ENCODE results near the gene NUDT4. TPM values are rescaled to one million over a fixed set of nuclear protein-coding genes. Genes with fewer than 3 reads are reported as not detected.
"Not testable (repeated sequence)": the region's sequence is repeated elsewhere in the genome, so short reads cannot be mapped to it uniquely, and the experiment has no call there.

The NUDT4 gene
- total and polyA plus RNA-seq, 3 donors from 2014 or later: 40.5 to 78.0 (median 42.6) TPM

GRCh38 chr12:93370947-93371346 is 6.8 kb upstream of the NUDT4 start:
- intact Hi-C loops (cut with DNase I; ENCODE audit: low total_unique reads): no loop called here
- TF ChIP-seq POLR2A (IDR thresholded peaks at IDR 0.05) (no peak), CTCF (IDR thresholded peaks at IDR 0.05) (no peak)
- 91 to 95% methylated on average over 6 of the region's 6 CpGs for WGBS, 2 donors
- Histone ChIP-seq H3K27ac (no peak overlapping the region), H3K27me3 (no peaks in the 10 kb centered on the region), H3K9me3 (no peaks in the 10 kb centered on the region), H3K4me1 (peaks cover 12% of the 10 kb centered on the region), H3K36me3 (ENCODE audit: low read depth, missing control alignments) (no peaks in the 10 kb centered on the region), H3K4me3 (no peak overlapping the region)
- no peak for DNase-seq

GRCh38 chr12:93373961-93374656 is 3.6 kb upstream of the NUDT4 start:
- peak; percentile 69 for DNase-seq
- Histone ChIP-seq H3K9me3 (no peaks in the 10 kb centered on the region), H3K27me3 (no peaks in the 10 kb centered on the region), H3K36me3 (ENCODE audit: low read depth, missing control alignments) (no peaks in the 10 kb centered on the region), H3K27ac (no peak overlapping the region), H3K4me3 (no peak overlapping the region), H3K4me1 (peaks cover 12% of the 10 kb centered on the region)
- TF ChIP-seq POLR2A (IDR thresholded peaks at IDR 0.05) (no peak), CTCF (IDR thresholded peaks at IDR 0.05) (no peak)
- WGBS, 2 donors: 59 to 79% methylated on average over 2 of the region's 2 CpGs
- intact Hi-C loops (cut with DNase I; ENCODE audit: low total_unique reads): no loop called here

- peaks cover 12% of the 10 kb centered on the region for H3K4me1 ChIP-seq
- intact Hi-C loops (cut with DNase I; ENCODE audit: low total_unique reads): no loop called here
Measured at GRCh38 chr12:93375906-93376305, 1.8 kb upstream of the NUDT4 start.

GRCh38 chr12:93376436-93377251 is 1.1 kb upstream of the NUDT4 start:
- no peak for DNase-seq
- Histone ChIP-seq H3K36me3 (ENCODE audit: low read depth, missing control alignments) (no peaks in the 10 kb centered on the region), H3K27ac (peak overlapping the region in 1 of 2 donors; percentile 31), H3K4me1 (peaks cover 19% of the 10 kb centered on the region), H3K27me3 (no peaks in the 10 kb centered on the region), H3K4me3 (peak overlapping the region in 1 of 2 donors; percentile 95), H3K9me3 (no peaks in the 10 kb centered on the region)
- 53 to 60% methylated on average over 10 of the region's 10 CpGs for WGBS, 2 donors
- TF ChIP-seq POLR2A (IDR thresholded peaks at IDR 0.05): no peak
- no peak for TF ChIP-seq CTCF (IDR thresholded peaks at IDR 0.05)
- intact Hi-C loops (cut with DNase I; ENCODE audit: low total_unique reads): no loop called here

More at GRCh38 chr12:93375906-93376305, 1.8 kb upstream of the NUDT4 start:
- no peak for DNase-seq
- H3K4me3 ChIP-seq: no peak overlapping the region
- no peak overlapping the region for H3K27ac ChIP-seq
- no peak for TF ChIP-seq CTCF (IDR thresholded peaks at IDR 0.05)
- no peak for TF ChIP-seq POLR2A (IDR thresholded peaks at IDR 0.05)
- no peaks in the 10 kb centered on the region for H3K9me3 ChIP-seq
- H3K36me3 ChIP-seq (ENCODE audit: low read depth, missing control alignments): no peaks in the 10 kb centered on the region
- 91 to 92% methylated on average over 6 of the region's 6 CpGs for WGBS, 2 donors
- H3K27me3 ChIP-seq: no peaks in the 10 kb centered on the region

- H3K27me3 ChIP-seq; H3K9me3 ChIP-seq; H3K36me3 ChIP-seq (ENCODE audit: low read depth, missing control alignments); intact Hi-C loops (cut with DNase I; ENCODE audit: low total_unique reads): not testable (repeated sequence)
- H3K4me1 ChIP-seq: peaks cover 19% of the 10 kb centered on the region
- 0% methylated on average over 31 to 42 of the region's 64 CpGs for whole genome bisulfite sequencing, 2 donors
- peak overlapping the region; percentile 84 to 93 for H3K27ac ChIP-seq
- peak overlapping the region; percentile 67 to 95 for H3K4me3 ChIP-seq
- DNase-seq: peak; percentile 47
Measured at GRCh38 chr12:93378196-93378997, 672 bp downstream of the NUDT4 start.

All from testis (tissue), 3 donors.